Neuronal stem cell (in vitro differentiated cells): ENCODE data around the gene NPY4R.
"Not testable (repeated sequence)": the region's sequence is repeated elsewhere in the genome, so short reads cannot be mapped to it uniquely, and the experiment has no call there.

Experiments
- DNase-seq: peaks from one replicate; pipeline ENCODE4 v3.0.0-alpha.2; 2013; ENCODE audit warnings: low spot score
- H2AFZ ChIP-seq: one replicate; pipeline ENCODE4 v1.6.1; 2013; ENCODE audit warnings: mild to moderate bottlenecking, low read length, inconsistent platforms
- H2AK5ac ChIP-seq: 2 replicates; pipeline ENCODE4 v1.6.1; 2013; ENCODE audit warnings: low read depth, mild to moderate bottlenecking, inconsistent platforms, low read length, moderate library complexity, mixed read lengths
- H2BK120ac ChIP-seq: 2 replicates; pipeline ENCODE4 v1.6.1; 2013; ENCODE audit warnings: low read depth, mild to moderate bottlenecking, inconsistent platforms, low read length, moderate library complexity, mixed read lengths
- H2BK12ac ChIP-seq: one replicate; pipeline ENCODE4 v1.6.1; 2013; ENCODE audit warnings: low read length, inconsistent platforms
- H2BK15ac ChIP-seq: 2 replicates; pipeline ENCODE4 v1.6.1; 2013; ENCODE audit warnings: mild to moderate bottlenecking, low read length, inconsistent platforms, mixed read lengths
- H2BK5ac ChIP-seq: one replicate; pipeline ENCODE4 v1.6.1; 2013; ENCODE audit warnings: inconsistent platforms, mild to moderate bottlenecking, low read length, moderate library complexity
- H3K14ac ChIP-seq: one replicate; pipeline ENCODE4 v1.6.1; 2013; ENCODE audit warnings: low read length, inconsistent platforms
- H3K18ac ChIP-seq: 2 replicates; pipeline ENCODE4 v1.6.1; 2013; ENCODE audit warnings: low read length, inconsistent platforms
- H3K23ac ChIP-seq: 2 replicates; pipeline ENCODE4 v1.6.1; 2013; ENCODE audit warnings: low read depth, mild to moderate bottlenecking, mixed read lengths, low read length, inconsistent platforms; ENCODE audit not compliant: poor library complexity
- H3K27ac ChIP-seq: replicated peaks from 3 replicates; pipeline ENCODE4 v1.5.1; 2013; ENCODE audit warnings: low read length, inconsistent platforms
- H3K27me3 ChIP-seq, 3 experiments: 2 replicates each; pipeline ENCODE4 v1.6.1; 2013; ENCODE audit warnings: low read length in 3 of 3, mild to moderate bottlenecking in 2 of 3, inconsistent platforms in 1 of 3, low read depth in 1 of 3, mixed read lengths in 1 of 3, moderate library complexity in 1 of 3; ENCODE audit not compliant: control insufficient read depth in 3 of 3, insufficient read depth in 3 of 3
- H3K36me3 ChIP-seq, 2 donors: replicated peaks in 1 of 2; 2 replicates each; pipeline ENCODE4 v1.6.1; 2013; ENCODE audit warnings: low read length in 2 of 2; ENCODE audit not compliant: control insufficient read depth in 2 of 2, insufficient read depth in 2 of 2
- H3K4ac ChIP-seq: 2 replicates; pipeline ENCODE4 v1.6.1; 2013; ENCODE audit warnings: inconsistent platforms, mild to moderate bottlenecking, low read length, moderate library complexity
- H3K4me1 ChIP-seq, 2 donors: 1 replicate in 1 of 2; 2 replicates in 1 of 2; pipeline ENCODE4 v1.6.1; 2013; ENCODE audit warnings: low read length in 2 of 2, low read depth in 1 of 2; ENCODE audit not compliant: control insufficient read depth in 2 of 2, insufficient read depth in 1 of 2
- H3K4me2 ChIP-seq: one replicate; pipeline ENCODE4 v1.6.1; 2013; ENCODE audit warnings: mild to moderate bottlenecking, low read length, inconsistent platforms; ENCODE audit not compliant: insufficient read depth, poor library complexity, severe bottlenecking
- H3K4me3 ChIP-seq, 2 donors: 2 replicates each; pipeline ENCODE4 v1.5.1; 2013; ENCODE audit warnings: low read length in 2 of 2, mild to moderate bottlenecking in 2 of 2, inconsistent platforms in 1 of 2, moderate library complexity in 1 of 2
- H3K79me1 ChIP-seq: one replicate; pipeline ENCODE4 v1.6.1; 2013; ENCODE audit warnings: low read depth, mild to moderate bottlenecking, inconsistent platforms, low read length, moderate library complexity
- H3K9ac ChIP-seq: one replicate; pipeline ENCODE4 v1.6.1; 2013; ENCODE audit warnings: mild to moderate bottlenecking, low read depth, low read length, inconsistent platforms; ENCODE audit not compliant: poor library complexity
- H3K9me3 ChIP-seq, 2 donors: replicated peaks in 1 of 2; 2 replicates each; pipeline versions ENCODE3 to v1.6.1; 2013; ENCODE audit warnings: low read length in 2 of 2, mild to moderate bottlenecking in 2 of 2, inconsistent platforms in 1 of 2, low read depth in 1 of 2, mixed read lengths in 1 of 2, moderate library complexity in 1 of 2; ENCODE audit not compliant: control insufficient read depth in 2 of 2, insufficient read depth in 1 of 2
- H4K8ac ChIP-seq: one replicate; pipeline ENCODE4 v1.6.1; 2013; ENCODE audit warnings: low read depth, mild to moderate bottlenecking, inconsistent platforms, low read length, moderate library complexity
- H4K91ac ChIP-seq: one replicate; pipeline ENCODE4 v1.6.1; 2013; ENCODE audit warnings: low read length, low read depth, mild to moderate bottlenecking, inconsistent platforms; ENCODE audit not compliant: poor library complexity
- WGBS, 2 donors: extraction: QIAGEN DNeasy Blood & Tissue Kit; methylation state at CpG; one replicate each; pipeline ENCODE4 v1.1.7; 2013; ENCODE audit warnings: missing lambda C conversion rate in 2 of 2, mixed read lengths in 1 of 2; ENCODE audit not compliant: insufficient read length in 2 of 2, insufficient replicate concordance in 1 of 2; ENCODE audit errors: extremely low coverage in 2 of 2; 5-methylcytosine and 5-hydroxymethylcytosine counted together

Gene NPY4R

DNA sequence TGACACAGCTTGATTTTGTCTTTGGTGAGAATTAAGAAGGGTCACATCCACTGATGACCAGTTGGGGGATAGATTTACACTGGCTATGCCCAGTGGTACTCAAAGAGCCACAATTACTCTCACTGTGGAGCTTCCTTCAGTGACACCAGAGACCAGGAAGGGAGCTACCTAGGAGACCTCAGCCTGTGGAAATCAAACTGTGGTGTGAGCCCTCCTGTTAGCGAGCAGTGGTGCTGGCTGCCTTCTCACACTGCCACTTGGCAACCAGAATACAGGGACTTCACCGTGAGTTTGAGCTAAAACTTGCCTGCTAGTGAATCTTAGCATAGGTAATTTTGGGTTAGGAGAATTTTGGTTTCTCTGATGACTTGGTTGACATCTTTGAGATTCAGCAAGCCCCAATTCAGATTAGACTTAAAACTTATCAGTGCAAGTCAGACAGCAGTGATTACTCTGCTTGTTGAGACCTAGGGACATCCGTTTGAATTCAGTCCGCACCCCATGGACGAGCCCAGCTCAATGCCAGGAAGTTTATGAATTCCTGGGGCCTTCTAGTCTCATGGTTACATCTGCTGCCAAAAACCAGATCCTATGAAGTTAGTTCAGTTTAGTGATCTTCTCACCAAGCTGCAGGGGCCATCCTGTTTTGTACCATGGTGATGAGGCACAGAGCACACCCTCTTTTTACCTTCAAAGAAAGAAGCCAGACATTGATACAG is 33.4 kb upstream of the NPY4R start:
- not testable (repeated sequence) for H3K14ac ChIP-seq, H4K91ac ChIP-seq, H2BK15ac ChIP-seq, H3K9ac ChIP-seq, H2AFZ ChIP-seq, H2AK5ac ChIP-seq, H2BK12ac ChIP-seq, DNase-seq, H3K23ac ChIP-seq, H3K79me1 ChIP-seq, H2BK5ac ChIP-seq, H3K4me3 ChIP-seq, H3K4me2 ChIP-seq, H3K9me3 ChIP-seq, H4K8ac ChIP-seq, H3K4me1 ChIP-seq, H3K27me3 ChIP-seq, H3K36me3 ChIP-seq, H3K18ac ChIP-seq, H3K4ac ChIP-seq, H3K27ac ChIP-seq, H2BK120ac ChIP-seq
- WGBS, 2 donors, result no CpG with 5 or more reads among the region's 5 CpGs

DNA sequence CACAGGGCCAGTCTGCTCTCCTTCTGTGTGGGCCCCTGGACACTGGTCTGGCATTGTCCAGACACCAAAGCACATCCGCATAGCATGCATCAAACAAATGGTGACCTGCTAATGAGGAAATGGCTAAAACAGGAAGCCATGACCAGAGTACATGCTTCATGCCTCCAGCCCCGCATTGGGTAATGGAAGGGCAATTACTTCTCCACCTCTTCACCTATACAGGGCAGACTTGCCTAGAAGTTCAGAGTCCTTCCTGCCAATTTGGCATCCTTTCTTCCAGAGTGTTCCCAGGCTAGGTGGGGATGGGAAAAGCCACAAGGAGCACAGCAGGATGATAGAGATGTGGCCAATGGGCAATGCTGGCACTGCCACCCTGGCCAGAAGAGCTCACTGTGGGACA is 32.1 kb upstream of the NPY4R start:
- not testable (repeated sequence) for H3K9me3 ChIP-seq, H3K4me2 ChIP-seq, H2BK15ac ChIP-seq, H3K79me1 ChIP-seq, H3K18ac ChIP-seq, H2AK5ac ChIP-seq, H4K8ac ChIP-seq, H3K4ac ChIP-seq, H3K27ac ChIP-seq, H3K9ac ChIP-seq, H3K27me3 ChIP-seq, H2BK5ac ChIP-seq, H3K36me3 ChIP-seq, DNase-seq, H3K23ac ChIP-seq, H3K14ac ChIP-seq, H2BK120ac ChIP-seq, H4K91ac ChIP-seq, H2AFZ ChIP-seq, H3K4me1 ChIP-seq, H2BK12ac ChIP-seq, H3K4me3 ChIP-seq
- no CpG with 5 or more reads among the region's 2 CpGs for WGBS, 2 donors

DNA sequence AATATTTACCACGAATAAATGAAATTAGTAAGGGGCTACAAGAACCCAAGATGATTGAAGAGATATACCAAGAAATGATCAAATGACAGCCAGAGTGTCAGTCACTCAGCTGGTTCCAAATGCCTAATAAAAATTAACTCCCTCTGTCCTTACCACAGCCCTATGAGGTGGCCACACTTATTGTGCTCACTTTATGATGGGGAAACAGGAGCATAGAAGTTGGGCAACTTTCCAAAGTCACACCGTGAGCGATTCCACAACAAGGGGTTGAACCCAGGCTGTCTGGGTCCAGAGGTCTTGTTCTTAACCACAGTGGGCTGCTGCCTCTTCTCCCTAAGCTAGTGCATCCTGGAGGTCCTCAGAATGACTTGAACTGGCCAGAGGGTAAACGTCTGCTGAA is 31.6 kb upstream of the NPY4R start:
- H2BK15ac ChIP-seq, H3K27ac ChIP-seq, H2BK120ac ChIP-seq, H3K23ac ChIP-seq, H3K79me1 ChIP-seq, H3K4me2 ChIP-seq, H3K4me1 ChIP-seq, H3K27me3 ChIP-seq, H3K4me3 ChIP-seq, H2AK5ac ChIP-seq, H3K14ac ChIP-seq, H3K9ac ChIP-seq, H2AFZ ChIP-seq, H2BK5ac ChIP-seq, H3K18ac ChIP-seq, H2BK12ac ChIP-seq, H3K9me3 ChIP-seq, H4K8ac ChIP-seq, H3K36me3 ChIP-seq, H3K4ac ChIP-seq, DNase-seq, H4K91ac ChIP-seq: not testable (repeated sequence)
- no CpG with 5 or more reads among the region's 4 CpGs for WGBS, 2 donors

DNA sequence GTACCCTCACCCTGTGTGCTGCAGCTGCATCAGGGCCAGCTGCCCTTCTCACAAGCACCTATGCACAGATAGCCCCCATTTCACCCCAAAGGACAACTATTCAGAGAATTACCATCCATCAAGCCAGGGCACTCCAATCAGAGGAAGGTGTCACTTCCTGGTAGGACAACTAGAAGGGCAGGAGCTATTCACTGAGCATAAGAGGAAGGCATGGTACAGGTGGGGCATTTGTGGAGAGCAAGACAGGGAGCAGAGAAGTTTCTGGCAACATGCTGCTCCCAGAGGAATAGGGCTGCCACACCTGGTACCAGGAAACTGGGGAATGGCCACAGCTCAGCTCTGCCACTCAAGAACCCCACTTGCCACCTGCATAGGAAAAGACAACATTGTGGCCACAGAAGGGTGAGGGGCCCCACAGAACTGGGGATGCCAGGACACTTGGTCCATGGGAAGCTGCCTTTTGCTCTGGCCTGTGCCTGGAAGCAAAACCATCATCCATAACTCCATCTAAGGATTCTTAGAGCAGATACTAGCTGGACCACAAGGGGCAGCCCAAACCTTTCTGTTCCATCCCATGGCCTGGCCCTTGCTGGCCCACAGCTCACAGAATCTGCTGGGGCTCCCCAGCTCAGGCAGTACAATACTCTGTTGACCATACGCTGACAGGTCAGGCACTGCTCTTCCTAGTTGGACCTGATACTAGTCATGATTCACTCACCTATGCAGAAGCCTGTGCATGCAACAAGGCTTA is 25.8 kb upstream of the NPY4R start:
- DNase-seq, H4K91ac ChIP-seq, H2BK15ac ChIP-seq, H3K9me3 ChIP-seq, H3K9ac ChIP-seq, H2BK12ac ChIP-seq, H3K4ac ChIP-seq, H3K27me3 ChIP-seq, H3K4me3 ChIP-seq, H3K4me2 ChIP-seq, H2AK5ac ChIP-seq, H3K23ac ChIP-seq, H3K18ac ChIP-seq, H3K27ac ChIP-seq, H2AFZ ChIP-seq, H2BK120ac ChIP-seq, H2BK5ac ChIP-seq, H3K79me1 ChIP-seq, H3K36me3 ChIP-seq, H3K14ac ChIP-seq, H3K4me1 ChIP-seq, H4K8ac ChIP-seq: not testable (repeated sequence)
- no CpG with 5 or more reads among the region's 1 CpG for WGBS, 2 donors
